Stimulated activated CD8-positive, alpha-beta memory T cell treated with anti-CD3 and anti-CD28 coated beads, Interleukin-7, amount 100 ng/mL, for 1 hour (primary cell): ENCODE results near the gene HEBP2.
"Not testable (repeated sequence)": the region's sequence is repeated elsewhere in the genome, so short reads cannot be mapped to it uniquely, and the experiment has no call there.

Experiments
- DNase-seq, 2 donors: peaks; one replicate each; pipeline ENCODE4 v3.0.0-alpha.2; 2020; ENCODE audit warnings: low read depth in 2 of 2

HEBP2 gene

DNA sequence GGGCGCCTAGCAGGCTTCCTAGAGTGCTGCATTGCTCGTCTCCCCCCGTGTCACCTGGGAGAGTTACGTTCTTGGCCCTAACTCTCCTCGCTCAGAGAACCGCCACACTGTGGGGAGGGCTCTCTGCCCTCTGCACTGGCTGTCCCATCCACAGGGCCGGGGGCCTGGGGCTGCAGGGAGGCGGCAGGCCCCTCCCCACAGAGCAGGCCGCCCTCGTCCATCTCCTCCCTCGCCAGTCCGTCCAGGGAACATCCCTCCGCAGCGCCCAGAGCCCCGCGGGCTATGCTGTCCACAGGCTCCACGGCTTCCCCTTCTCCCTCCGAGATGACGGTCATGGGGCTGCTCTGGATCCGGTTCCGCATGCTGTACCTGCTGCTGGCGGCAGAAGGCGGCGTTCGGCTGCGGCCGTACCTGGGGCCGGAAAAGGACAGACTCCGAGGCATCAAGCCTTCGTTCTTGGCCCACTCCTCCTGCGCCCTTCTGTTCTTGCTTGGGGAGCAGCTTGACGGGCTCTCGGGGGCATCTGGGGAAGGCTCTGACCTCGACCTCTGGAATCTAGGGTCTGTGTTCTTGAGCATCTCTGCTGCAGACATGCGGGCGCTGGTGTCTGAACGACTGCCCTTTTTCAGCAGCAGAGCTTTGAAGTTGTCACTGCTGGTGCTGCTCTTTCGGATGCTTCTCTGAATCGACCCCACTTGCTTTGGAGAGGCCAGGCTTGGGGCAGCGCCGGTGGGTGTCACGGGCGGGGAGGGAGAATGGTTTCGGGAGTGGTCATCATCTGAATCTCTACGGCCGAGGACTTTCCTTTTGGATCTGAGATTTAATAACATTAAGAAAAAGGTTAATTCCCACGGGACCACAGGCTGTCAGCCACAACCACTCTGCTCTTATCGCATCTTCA lies 20.2 kb downstream of the HEBP2 start:
- DNase-seq, result no peak

DNA sequence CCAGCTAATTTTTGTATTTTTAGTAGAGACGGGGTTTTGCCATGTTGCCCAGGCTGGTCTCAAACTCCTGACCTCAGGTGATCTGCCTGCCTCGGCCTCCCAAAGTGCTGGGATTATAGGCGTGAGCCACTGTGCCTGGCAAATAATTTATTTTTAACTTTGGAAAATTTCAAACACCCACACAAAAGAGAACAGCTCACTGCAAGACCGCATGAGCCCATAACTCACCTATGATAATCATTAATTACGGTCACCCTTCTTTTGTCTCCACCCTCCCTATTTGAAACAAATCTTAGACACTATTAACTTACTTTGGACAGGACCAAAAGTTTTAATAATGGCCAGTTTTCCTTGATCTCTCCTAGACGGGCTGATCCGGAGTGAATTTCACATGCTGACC lies 21.2 kb downstream of the HEBP2 start:
- not testable (repeated sequence) for DNase-seq

DNA sequence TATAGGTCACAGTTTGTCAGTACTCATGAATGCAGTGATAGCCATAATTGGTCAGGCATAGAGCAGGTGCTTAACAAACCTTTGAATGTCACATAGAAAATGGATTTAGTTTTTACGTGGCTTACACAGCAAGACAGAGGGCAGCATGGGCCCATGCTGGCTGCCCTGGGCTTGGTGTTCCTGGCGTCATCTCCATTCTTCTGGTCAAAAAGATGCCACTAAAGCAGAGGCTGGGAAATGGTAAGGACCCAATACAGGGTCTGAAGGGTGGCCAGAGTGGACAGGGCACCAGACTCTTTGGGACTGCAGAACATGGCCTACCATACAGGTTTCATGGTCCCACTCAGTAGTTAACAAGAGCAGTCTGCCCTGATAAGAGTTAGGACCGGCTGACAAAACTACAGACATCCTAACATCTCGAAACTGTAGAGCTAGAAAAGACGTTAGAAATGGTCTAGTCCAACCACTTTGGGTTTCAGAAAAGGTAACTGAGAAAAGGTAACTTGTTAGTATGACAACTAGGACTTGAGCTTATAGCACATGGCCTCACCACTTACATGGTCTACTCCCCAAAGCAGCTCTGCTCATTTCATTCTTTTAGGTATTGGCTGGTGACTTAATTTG lies 22.6 kb downstream of the HEBP2 start:
- no peak for DNase-seq

DNA sequence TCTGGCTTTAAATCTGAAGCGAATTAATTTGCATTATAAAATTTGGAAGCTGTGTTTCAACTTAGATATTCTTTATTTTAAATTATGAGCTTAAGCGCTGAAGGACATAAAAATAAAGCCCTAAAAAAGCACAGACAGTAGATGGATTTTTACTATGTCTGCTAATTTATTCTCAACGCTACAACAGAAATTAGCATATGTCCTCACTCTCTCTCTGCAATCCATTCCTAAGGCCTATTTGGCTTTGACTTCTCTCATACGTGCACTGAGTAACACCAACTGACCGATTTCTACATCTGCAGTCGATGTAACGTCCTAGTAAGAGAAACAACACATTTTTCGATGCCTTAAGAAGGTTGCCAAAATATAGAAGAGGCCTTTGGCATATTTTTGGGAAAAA lies 23.7 kb downstream of the HEBP2 start:
- DNase-seq, result no peak

DNA sequence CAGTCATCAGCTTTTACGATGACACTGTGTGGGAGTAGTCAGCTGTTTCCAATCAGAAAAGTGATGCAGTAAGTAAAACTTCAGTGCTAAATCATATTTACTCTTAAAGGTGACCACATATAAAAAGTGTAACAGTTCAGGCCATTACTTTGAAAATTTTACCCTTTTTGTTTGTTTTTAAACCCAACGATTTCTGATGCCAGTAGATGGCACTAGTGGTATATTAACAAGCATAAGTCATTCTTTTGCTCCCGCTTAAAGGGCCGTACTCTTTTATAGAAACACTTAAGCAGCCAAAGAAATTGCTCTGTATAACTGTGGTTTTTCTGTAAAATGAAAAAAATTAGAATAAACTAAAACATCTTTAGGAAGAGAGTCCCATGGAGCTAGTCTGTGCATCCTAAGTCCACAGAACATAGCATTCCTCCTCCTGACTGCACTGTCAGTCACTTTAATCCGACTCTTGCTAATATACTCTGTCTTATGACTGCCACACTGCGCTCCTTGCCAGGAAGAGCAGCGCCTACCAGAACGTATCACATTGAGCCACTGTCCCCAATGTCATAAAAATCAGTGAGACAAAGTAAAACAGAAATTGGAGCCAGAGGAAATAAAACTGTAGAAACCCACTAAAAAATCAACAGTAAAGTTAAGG lies 25.0 kb downstream of the HEBP2 start:
- no peak for DNase-seq

DNA sequence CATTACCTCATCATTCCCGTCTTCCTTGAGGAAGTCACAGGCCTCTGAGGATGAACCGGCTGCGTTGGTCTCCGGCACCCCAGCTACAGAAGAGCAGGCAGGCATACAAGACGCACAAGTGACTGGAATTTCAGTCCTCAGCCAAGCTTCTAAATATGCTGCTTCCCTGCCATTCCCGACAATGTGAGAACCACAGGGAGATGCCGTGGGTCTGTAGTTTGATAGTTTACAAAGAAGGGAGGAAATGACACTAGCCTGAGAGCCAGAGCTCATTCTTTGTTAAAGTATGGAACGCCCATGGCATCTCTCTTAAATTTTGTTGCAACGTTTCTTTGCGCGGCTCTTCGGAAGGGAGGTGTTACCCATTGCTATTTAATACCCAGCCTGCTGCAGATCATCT lies 25.7 kb downstream of the HEBP2 start:
- DNase-seq, result no peak

DNA sequence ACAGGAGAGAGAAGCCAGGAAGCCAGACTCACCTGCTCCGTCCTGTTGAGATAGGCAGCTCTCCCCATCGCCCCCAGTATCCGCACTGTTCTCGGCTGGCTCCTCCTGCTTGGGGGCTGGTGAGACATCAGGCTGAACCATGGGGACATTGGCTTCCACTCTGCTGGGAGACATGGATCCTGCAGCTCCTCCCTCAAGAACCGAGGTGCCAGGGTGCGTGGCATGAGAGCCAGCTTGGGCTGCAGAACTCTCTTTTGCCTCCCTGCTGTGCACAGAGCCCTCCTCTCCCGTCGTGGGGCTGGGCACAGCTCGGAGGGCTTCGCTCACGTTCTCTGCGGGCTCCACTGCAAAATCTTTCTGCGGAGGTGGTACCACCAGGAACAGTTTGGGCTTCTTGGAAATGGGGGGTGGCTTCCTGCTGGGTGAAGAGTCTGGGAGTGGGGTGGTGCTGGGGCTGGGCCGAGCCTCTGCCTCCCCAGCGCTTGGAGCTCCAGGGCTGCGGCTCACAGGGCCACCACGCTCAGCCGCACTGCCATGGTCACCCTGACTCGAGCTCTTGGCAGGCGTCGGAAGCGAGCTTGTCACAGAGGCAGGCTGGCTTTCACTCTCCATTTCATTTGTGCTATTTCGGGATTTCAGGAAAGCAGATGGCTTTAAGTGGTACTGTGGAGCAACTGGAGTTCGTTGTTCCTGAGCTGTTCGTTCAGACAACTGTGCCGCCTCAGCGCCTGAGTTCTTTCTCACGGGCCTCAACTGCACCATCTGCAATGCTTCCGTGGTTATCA lies 26.5 kb downstream of the HEBP2 start:
- no peak for DNase-seq

DNA sequence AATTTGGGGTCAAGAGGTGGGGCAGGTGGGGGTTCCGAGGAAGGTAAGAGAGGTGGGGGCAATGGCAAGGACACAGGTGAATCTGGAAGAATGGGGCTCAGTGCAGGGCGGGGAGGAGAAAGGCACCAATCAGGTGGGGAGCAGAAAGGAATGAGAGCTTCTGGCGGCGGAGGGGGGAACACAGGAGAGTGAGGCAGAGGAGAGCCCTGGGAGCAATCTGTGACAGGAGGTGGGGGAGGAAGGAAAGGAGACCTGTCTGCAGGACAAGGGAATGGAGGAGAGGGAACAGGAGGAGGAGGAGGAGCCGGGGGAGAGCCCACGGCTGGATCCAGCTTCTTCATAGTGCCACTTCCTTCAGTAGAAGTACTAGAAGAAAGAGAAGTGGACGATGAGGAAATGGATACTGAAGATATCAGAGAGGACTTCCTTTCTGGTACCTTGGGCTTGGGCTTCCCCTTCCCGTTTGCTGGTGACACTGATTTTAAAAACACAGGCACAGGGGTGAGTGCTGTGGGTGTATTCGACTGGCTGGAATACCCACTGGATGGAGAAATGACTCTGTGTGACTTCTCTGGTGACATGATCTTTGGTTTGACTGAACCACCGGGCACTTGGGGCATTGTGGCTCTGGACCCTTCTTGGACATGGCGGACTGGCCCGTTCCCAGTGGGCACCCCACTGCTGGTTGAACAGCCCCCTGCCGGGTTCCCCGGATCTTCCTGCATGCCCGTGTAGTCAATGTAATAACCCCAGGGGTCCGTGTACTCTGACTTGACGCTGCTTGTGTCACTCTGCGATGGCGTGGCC lies 27.4 kb downstream of the HEBP2 start:
- no peak for DNase-seq

DNA sequence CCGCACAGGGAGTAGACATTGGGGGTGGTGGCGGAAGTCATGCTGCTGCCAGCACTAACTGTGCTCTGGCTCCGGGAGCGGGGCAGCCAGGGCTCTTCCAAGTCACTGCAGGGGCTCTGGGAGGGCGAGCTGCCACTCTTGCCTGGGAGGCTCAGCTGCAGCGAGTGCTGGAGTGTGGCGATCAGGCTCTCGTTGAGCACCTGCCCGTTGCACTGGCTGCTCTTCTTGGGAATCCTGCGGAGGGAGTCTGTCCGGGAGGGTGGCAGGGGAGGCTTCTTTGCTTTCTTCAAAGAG lies 28.0 kb downstream of the HEBP2 start:
- no peak for DNase-seq

DNA sequence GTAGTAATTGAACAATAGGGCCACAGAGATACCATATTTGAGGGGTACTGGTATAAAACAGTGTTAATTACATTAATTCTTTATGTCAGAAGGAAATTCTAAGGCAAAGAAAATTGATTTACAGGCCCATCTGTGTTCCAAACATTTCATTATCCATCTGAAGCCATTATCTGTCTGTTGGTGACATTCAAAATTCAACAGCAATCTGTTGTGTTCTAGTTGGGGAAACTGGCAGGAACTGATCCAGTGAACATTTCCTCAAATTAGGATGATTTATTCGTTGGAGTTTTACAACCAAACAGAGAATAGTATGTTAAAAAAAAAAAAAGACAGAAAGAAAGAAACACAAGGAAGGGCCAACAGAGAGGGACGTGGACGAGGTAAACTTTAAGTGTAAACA lies 30.1 kb downstream of the HEBP2 start:
- no peak for DNase-seq

DNA sequence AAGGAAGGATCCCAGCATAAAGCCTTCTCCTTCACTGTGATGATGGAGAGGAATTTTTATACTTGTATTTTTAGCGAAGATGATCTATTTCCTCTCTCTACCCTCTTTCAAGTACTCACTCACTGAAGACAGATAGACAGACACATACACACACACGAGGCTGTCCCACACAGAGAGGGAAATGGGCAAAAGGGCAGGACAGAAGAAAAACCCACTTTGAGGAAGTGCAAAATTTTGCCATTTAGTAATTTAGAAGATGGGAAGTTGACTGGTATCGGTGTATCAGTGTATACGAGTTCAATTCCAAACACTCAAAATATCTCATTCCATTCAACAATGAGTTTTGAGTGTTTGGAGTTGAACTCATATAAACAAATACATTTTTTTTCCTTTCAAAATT lies 30.9 kb downstream of the HEBP2 start:
- no peak for DNase-seq

DNA sequence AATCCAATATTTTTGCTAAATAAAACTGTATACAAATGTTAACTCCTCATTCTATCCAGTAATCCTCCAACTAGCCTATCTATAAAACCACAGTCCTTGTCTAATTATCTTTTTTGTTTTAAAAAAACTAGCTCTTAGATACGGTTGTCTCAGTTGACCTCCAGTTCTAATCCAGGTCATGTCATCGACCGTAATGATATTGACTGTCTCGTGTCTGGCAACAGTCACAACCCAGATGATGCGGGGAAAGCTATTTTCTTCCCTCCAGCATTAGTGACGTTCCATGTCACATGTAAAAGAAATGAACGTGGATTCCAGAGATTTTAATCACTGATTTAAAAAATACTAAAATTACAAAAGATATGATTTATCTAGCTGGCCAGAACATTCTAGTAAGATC lies 35.5 kb downstream of the HEBP2 start:
- DNase-seq, result no peak

DNA sequence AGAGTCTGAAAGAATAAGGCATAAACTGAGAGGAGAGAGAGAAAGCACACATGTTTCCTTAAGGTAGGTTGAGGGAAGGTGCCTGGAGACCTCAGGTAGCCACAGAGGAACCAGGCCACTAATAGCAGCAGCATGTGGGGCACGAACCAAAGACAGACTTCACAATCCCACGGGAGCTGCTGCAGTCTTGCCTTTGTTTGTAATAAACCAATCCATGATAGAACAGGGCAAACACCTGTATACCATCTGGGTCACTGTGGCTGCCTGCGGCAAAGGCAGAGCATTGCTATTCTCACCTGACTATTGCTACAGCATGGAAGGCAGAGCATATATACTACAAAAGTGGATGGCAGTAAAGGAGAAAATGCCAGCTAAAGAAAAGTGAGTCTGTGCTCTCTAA lies 36.3 kb downstream of the HEBP2 start:
- DNase-seq, result no peak

DNA sequence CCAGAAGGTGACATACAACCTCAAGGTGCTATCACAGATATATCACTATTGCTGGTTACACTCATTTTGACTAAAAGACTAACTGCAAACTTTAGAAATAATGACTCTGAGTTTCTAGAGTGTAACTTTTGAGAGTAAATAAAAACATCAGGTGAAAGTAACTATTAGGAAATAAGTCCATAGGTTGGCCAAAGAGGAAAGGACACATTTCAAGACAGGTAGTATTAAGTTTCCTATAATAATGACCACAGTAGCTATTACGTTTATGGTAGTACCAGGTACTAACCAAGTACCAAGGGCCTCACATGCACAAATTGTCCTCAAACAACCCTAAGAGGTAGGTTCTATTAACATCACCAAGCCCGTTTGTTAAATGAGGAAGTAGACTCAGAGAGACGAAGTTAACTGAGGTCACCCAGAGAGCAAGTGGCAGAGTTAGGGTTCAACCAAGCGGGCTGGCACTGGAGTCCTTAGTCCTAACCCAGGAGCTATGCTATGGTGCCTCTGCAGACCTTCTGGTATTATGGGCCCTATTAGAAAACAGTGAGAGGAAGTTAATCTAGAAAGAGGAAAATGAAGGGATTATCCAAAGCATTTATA lies 36.8 kb downstream of the HEBP2 start:
- no peak for DNase-seq

DNA sequence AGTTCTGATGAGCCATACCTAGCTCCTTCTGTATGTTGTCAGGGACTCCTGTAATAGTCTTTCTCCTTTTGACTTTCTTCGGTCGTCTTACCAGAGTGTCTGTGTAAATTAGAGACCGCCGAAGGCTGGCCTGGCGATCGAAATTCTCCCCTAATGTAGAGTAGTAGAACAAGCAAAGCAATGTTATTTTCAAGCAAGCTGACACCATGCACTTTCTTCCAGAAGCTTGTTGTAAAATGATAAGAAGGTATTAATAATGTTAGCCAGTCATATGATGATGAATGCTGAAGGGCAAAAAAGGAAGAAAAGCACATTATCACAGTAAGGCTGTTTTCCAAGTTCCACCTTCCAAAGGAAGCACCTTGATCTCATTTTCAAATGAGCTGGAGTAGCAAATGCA lies 37.9 kb downstream of the HEBP2 start:
- DNase-seq, result no peak

DNA sequence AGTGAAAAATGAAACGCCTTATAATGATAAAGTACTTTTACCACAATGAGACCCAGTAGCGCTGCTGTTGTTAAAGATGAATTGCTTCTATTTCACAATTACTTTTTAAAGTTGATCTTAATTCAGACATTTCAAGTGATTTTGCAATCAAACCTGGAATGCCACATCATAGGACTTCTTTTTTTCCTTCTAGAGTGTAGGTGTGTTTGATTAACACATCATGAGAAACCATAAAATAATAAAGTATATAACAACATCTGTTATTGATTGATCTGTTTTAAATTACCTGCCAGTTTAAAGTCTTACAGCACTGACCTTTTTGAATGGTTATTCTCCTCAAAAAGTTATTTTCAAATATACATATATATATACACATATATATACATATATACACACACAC lies 38.6 kb downstream of the HEBP2 start:
- no peak for DNase-seq

DNA sequence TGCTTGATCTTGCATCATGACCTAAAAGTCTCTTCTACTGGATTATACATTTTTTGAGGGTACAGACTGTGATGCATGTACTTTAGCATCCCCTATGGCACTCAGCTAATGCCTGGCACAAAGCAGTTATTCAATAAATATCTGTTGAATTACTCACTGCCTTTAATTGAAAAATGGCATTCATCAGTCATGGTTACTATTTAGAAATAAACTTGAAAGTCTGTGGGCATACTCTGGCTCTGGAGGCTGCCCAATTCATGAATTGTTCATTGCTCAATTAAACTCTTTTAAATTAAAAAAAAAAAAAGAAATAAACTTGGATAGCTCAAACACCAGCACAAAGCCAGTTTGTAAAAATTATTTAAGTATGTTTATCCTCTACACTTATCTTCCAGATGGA lies 40.0 kb downstream of the HEBP2 start:
- DNase-seq, result no peak

DNA sequence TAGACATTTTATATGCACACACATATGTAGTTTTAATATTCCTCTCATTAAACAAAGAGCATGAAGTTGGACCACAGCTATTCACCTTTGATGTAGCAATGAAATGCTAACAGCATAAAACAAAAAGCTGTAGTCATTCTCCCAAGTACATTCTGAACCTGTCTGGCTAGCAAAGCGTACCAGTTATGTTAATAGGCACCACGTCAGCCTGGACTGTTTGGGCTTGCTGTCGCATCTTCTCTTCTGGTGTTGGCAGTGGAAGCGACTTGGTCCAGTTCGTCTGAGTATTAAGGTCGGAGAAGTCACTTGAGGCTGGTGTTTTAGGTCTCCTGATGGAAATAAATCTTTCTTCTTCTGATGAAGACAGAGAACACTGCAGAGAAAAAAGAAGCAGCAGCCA lies 42.8 kb downstream of the HEBP2 start:
- DNase-seq, result no peak

DNA sequence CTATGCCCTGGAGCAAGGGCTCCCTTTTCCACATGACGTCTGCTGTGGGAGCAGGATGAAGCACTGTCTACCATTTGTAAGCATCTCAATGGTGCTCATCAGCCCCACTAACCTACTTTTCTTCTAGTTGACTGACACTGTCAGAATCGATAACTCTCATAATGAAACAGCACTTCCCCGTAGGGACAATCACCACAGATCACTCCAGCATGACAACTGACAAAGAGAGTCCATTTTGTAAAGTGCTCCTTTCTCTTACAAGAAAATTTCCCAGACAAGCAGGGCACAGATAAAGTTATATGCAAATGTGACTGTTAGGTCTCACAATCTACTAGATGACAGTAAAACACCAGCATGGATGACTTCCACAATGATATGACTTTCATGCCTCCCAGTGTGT lies 46.4 kb downstream of the HEBP2 start:
- DNase-seq, result no peak

DNA sequence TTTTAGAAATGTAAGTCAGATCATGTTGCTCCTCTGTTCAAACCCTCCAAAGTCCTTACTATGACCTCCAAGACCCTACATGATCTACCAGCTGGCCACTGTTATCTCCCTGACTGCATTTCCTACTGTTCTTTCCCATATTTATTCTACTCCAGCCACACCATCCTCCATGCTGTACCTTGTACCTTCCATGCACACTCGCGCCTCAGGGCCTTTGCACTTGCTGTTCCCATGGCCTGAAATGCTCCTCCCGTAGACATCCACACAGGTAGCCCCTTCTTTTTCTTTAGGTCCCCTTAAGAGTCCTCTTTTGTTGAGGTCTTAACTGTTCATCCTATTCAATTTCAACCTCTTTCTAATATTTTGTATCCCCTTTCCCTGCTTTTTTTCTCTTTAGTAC lies 47.0 kb downstream of the HEBP2 start:
- DNase-seq, result no peak
